ENCODE data around the gene CALN1.

Gene CALN1

DNA sequence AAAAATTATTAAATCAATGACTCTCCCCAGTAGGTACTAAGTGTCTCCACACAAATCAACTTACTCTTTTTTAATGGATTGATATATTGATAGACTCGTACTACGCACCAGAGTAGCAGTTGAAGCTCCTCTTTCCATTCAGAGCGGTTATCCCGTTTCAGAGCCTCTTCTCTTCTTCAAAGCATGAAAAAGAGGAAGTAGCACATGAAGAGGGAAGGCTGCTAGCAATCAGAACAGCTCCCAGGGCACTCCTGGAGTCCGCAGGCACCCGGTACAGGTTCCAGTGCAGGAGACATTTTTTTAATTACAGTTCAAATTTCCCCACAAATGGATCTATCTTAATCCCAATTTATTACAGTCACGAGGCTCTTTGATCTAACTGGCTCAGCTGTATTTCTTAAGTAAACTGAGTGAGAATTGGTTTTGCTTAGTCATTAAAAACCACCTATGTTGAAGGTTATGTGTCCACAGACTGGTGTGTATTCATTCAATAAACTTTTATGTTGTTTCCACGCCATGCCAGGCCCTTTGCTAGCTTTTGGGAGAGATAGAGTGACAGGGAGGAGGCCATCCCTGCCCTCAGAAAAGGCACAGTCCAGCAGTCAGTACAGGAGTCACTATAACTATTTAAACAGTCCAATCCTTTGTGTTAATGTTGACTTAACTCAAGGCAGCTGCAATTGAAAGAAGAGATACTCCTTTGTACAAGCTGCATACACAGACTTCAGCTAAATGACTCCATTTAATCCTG, 32.1 kb upstream of the CALN1 start:
- H3K4me3 ChIP-seq (replicated peaks in 1 of 2; ENCODE audit: low read depth in 2 of 2, low read length in 2 of 2) = no peak overlapping the region
- TF ChIP-seq, protein P1, sequence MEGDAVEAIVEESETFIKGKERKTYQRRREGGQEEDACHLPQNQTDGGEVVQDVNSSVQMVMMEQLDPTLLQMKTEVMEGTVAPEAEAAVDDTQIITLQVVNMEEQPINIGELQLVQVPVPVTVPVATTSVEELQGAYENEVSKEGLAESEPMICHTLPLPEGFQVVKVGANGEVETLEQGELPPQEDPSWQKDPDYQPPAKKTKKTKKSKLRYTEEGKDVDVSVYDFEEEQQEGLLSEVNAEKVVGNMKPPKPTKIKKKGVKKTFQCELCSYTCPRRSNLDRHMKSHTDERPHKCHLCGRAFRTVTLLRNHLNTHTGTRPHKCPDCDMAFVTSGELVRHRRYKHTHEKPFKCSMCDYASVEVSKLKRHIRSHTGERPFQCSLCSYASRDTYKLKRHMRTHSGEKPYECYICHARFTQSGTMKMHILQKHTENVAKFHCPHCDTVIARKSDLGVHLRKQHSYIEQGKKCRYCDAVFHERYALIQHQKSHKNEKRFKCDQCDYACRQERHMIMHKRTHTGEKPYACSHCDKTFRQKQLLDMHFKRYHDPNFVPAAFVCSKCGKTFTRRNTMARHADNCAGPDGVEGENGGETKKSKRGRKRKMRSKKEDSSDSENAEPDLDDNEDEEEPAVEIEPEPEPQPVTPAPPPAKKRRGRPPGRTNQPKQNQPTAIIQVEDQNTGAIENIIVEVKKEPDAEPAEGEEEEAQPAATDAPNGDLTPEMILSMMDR (IDR thresholded peaks at IDR 0.05; ENCODE audit: low read depth, low read length) = no peak
- no peak for DNase-seq (ENCODE audit: low read depth in 2 of 2)

GRCh38 chr7:72441791-72442190, 29.7 kb upstream of the CALN1 start:
- no peak overlapping the region for H3K4me3 ChIP-seq (replicated peaks in 1 of 2; ENCODE audit: low read depth in 2 of 2, low read length in 2 of 2)
- TF ChIP-seq, protein P1 (IDR thresholded peaks at IDR 0.05; ENCODE audit: low read depth, low read length) = no peak
- peak in 1 of 2 donors; percentile 2 for DNase-seq (ENCODE audit: low read depth in 2 of 2)

- TF ChIP-seq, protein P1 (IDR thresholded peaks at IDR 0.05; ENCODE audit: low read depth, low read length) = no peak
- H3K4me3 ChIP-seq (replicated peaks in 1 of 2; ENCODE audit: low read depth in 2 of 2, low read length in 2 of 2) = no peak overlapping the region
- DNase-seq (ENCODE audit: low read depth in 2 of 2) = no peak
These were observed 26.4 kb upstream of the CALN1 start for GRCh38 chr7:72438491-72438890.

DNA sequence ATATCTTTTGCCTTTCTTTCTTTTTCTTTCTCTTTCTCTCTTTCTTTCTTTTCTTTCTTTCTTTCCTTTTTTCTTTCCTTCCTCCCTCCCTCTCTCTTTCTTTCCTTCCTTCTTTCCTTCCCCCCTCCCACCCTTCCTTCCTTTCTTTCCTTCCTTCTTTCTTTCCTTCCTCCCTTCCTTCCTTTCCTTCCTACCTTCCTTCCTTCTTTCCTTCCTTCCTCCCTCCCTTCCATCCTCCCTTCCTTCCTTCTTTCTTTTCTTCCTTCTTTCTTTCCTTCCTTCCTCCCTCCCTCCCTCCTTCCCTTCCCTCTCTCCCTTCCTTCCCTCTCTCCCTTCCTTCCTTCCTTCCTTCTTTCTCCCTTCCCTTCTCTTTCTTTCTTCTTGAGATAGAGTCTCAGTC, 25.5 kb upstream of the CALN1 start:
- DNase-seq (ENCODE audit: low read depth in 2 of 2) = no peak
- no peak overlapping the region for H3K4me3 ChIP-seq (replicated peaks in 1 of 2; ENCODE audit: low read depth in 2 of 2, low read length in 2 of 2)
- TF ChIP-seq, protein P1 (IDR thresholded peaks at IDR 0.05; ENCODE audit: low read depth, low read length) = no peak

DNA sequence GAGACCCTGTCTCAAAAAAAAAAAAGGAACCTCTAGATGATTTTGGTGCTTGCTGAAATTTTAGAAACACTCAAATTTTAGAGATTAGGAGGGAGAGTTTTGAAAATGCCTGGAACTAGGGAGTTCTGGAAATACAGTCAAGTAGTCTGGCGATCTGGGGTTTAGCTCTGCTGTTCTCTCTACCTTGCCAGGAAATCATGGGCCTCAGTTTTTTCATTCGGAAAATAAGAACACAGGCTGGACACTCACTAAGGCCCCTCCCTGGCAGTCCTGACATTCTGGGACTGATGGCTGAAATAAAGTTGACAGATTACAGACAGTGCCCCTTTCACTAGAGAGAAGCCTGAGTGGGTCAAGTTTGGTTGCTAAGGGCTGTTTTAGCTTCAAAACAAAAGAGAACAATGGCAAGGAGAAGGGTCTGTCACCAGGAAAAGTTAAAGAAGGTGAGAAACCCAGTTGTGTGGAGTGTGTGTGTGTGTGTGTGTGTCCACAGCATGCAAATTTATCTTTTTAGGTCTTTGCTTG, 25.0 kb upstream of the CALN1 start:
- TF ChIP-seq, protein P1 (IDR thresholded peaks at IDR 0.05; ENCODE audit: low read depth, low read length) = no peak
- DNase-seq (ENCODE audit: low read depth in 2 of 2) = no peak
- no peak overlapping the region for H3K4me3 ChIP-seq (replicated peaks in 1 of 2; ENCODE audit: low read depth in 2 of 2, low read length in 2 of 2)

- no peak for DNase-seq (ENCODE audit: low read depth in 2 of 2)
- H3K4me3 ChIP-seq (replicated peaks in 1 of 2; ENCODE audit: low read depth in 2 of 2, low read length in 2 of 2) = no peak overlapping the region
- TF ChIP-seq, protein P1 (IDR thresholded peaks at IDR 0.05; ENCODE audit: low read depth, low read length) = no peak
These were observed 23.9 kb upstream of the CALN1 start for GRCh38 chr7:72435925-72436480.
